Activated naive CD8-positive, alpha-beta T cell (primary cell): ENCODE data around the gene ZNF506.
"Not testable (repeated sequence)": the region's sequence is repeated elsewhere in the genome, so short reads cannot be mapped to it uniquely, and the experiment has no call there.

Experiments
- H3K27ac Mint-ChIP-seq: one replicate; pipeline ENCODE4 v1.8.0; 2021; ENCODE audit warnings: mixed read lengths
- H3K27me3 Mint-ChIP-seq: one replicate; pipeline ENCODE4 v1.8.0; 2021; ENCODE audit warnings: mixed read lengths
- H3K36me3 Mint-ChIP-seq: one replicate; pipeline ENCODE4 v1.8.0; 2021; ENCODE audit warnings: mixed read lengths
- H3K4me1 Mint-ChIP-seq: one replicate; pipeline ENCODE4 v1.8.0; 2021; ENCODE audit warnings: low read depth, mixed read lengths
- H3K4me3 Mint-ChIP-seq: one replicate; pipeline ENCODE4 v1.8.0; 2021; ENCODE audit warnings: mild to moderate bottlenecking, mixed read lengths
- H3K9me3 Mint-ChIP-seq: one replicate; pipeline ENCODE4 v1.8.0; 2021; ENCODE audit warnings: low read depth, mixed read lengths

ZNF506 gene

GRCh38 chr19:19758164-19758563, 63.4 kb downstream of the ZNF506 start:
- H3K9me3 Mint-ChIP-seq, result no peaks in the 10 kb centered on the region
- H3K4me3 Mint-ChIP-seq, result no peak overlapping the region
- H3K27me3 Mint-ChIP-seq, result no peaks in the 10 kb centered on the region
- H3K4me1 Mint-ChIP-seq, result no peaks in the 10 kb centered on the region
- H3K36me3 Mint-ChIP-seq, result peaks cover 5% of the 10 kb centered on the region
- no peak overlapping the region for H3K27ac Mint-ChIP-seq

- no peaks in the 10 kb centered on the region for H3K36me3 Mint-ChIP-seq
- no peak overlapping the region for H3K27ac Mint-ChIP-seq
- no peak overlapping the region for H3K4me3 Mint-ChIP-seq
- no peaks in the 10 kb centered on the region for H3K27me3 Mint-ChIP-seq
- H3K9me3 Mint-ChIP-seq, result no peaks in the 10 kb centered on the region
- H3K4me1 Mint-ChIP-seq, result no peaks in the 10 kb centered on the region
Measured at GRCh38 chr19:19752760-19753403, 68.7 kb downstream of the ZNF506 start.

- H3K4me1 Mint-ChIP-seq, result no peaks in the 10 kb centered on the region
- H3K27ac Mint-ChIP-seq, result no peak overlapping the region
- no peaks in the 10 kb centered on the region for H3K36me3 Mint-ChIP-seq
- no peaks in the 10 kb centered on the region for H3K27me3 Mint-ChIP-seq
- H3K9me3 Mint-ChIP-seq, result no peaks in the 10 kb centered on the region
- H3K4me3 Mint-ChIP-seq, result no peak overlapping the region
Measured at GRCh38 chr19:19751846-19752245, 69.7 kb downstream of the ZNF506 start.

GRCh38 chr19:19750842-19751790, 70.4 kb downstream of the ZNF506 start:
- no peaks in the 10 kb centered on the region for H3K4me1 Mint-ChIP-seq
- H3K4me3 Mint-ChIP-seq, result no peak overlapping the region
- no peaks in the 10 kb centered on the region for H3K9me3 Mint-ChIP-seq
- H3K27me3 Mint-ChIP-seq, result no peaks in the 10 kb centered on the region
- H3K27ac Mint-ChIP-seq, result no peak overlapping the region
- H3K36me3 Mint-ChIP-seq, result no peaks in the 10 kb centered on the region

GRCh38 chr19:19749908-19750841, 71.4 kb downstream of the ZNF506 start:
- Mint-ChIP-seq H3K9me3 (no peaks in the 10 kb centered on the region), H3K4me3 (no peak overlapping the region), H3K36me3 (no peaks in the 10 kb centered on the region), H3K27ac (no peak overlapping the region), H3K27me3 (no peaks in the 10 kb centered on the region), H3K4me1 (no peaks in the 10 kb centered on the region)

GRCh38 chr19:19749117-19749907, 72.2 kb downstream of the ZNF506 start:
- no peaks in the 10 kb centered on the region for H3K27me3 Mint-ChIP-seq
- H3K27ac Mint-ChIP-seq, result no peak overlapping the region
- H3K9me3 Mint-ChIP-seq, result no peaks in the 10 kb centered on the region

GRCh38 chr19:19748249-19748938, 73.2 kb downstream of the ZNF506 start:
- Mint-ChIP-seq H3K9me3 (no peaks in the 10 kb centered on the region), H3K4me1 (no peaks in the 10 kb centered on the region), H3K4me3 (no peak overlapping the region), H3K27ac (no peak overlapping the region), H3K27me3 (no peaks in the 10 kb centered on the region), H3K36me3 (no peaks in the 10 kb centered on the region)

More at GRCh38 chr19:19749117-19749907, 72.2 kb downstream of the ZNF506 start:
- Mint-ChIP-seq H3K4me3 (no peak overlapping the region), H3K36me3 (no peaks in the 10 kb centered on the region), H3K4me1 (no peaks in the 10 kb centered on the region)

GRCh38 chr19:19747357-19748220, 74.0 kb downstream of the ZNF506 start:
- H3K9me3 Mint-ChIP-seq, result no peaks in the 10 kb centered on the region
- no peak overlapping the region for H3K27ac Mint-ChIP-seq
- no peaks in the 10 kb centered on the region for H3K4me1 Mint-ChIP-seq
- no peaks in the 10 kb centered on the region for H3K27me3 Mint-ChIP-seq
- no peaks in the 10 kb centered on the region for H3K36me3 Mint-ChIP-seq
- no peak overlapping the region for H3K4me3 Mint-ChIP-seq

GRCh38 chr19:19746286-19747213, 75.0 kb downstream of the ZNF506 start:
- Mint-ChIP-seq H3K9me3 (no peaks in the 10 kb centered on the region), H3K4me3 (no peak overlapping the region), H3K36me3 (no peaks in the 10 kb centered on the region), H3K27ac (no peak overlapping the region), H3K4me1 (no peaks in the 10 kb centered on the region), H3K27me3 (no peaks in the 10 kb centered on the region)

- Mint-ChIP-seq H3K27ac (no peak overlapping the region), H3K36me3 (no peaks in the 10 kb centered on the region), H3K4me1 (no peaks in the 10 kb centered on the region), H3K4me3 (no peak overlapping the region), H3K9me3 (no peaks in the 10 kb centered on the region), H3K27me3 (no peaks in the 10 kb centered on the region)
Measured at GRCh38 chr19:19745496-19746285, 75.9 kb downstream of the ZNF506 start.

GRCh38 chr19:19744641-19745040, 76.9 kb downstream of the ZNF506 start:
- Mint-ChIP-seq H3K9me3 (no peaks in the 10 kb centered on the region), H3K27ac (no peak overlapping the region), H3K36me3 (no peaks in the 10 kb centered on the region), H3K27me3 (no peaks in the 10 kb centered on the region), H3K4me1 (no peaks in the 10 kb centered on the region), H3K4me3 (no peak overlapping the region)

- H3K4me1 Mint-ChIP-seq, H3K27me3 Mint-ChIP-seq, H3K36me3 Mint-ChIP-seq, H3K27ac Mint-ChIP-seq, H3K4me3 Mint-ChIP-seq, H3K9me3 Mint-ChIP-seq: not testable (repeated sequence)
Measured at GRCh38 chr19:19743921-19744320, 77.6 kb downstream of the ZNF506 start.
